NCI-H2227 (cell line): ENCODE results near the gene KIF20A.
"Not testable (repeated sequence)": the region's sequence is repeated elsewhere in the genome, so short reads cannot be mapped to it uniquely, and the experiment has no call there.

Experiments used
- DNase-seq: peaks from one replicate; lab custom pipeline; 2025; ENCODE audit not compliant: unreplicated experiment; lab: John Stamatoyannopoulos, UW

Gene KIF20A

DNA sequence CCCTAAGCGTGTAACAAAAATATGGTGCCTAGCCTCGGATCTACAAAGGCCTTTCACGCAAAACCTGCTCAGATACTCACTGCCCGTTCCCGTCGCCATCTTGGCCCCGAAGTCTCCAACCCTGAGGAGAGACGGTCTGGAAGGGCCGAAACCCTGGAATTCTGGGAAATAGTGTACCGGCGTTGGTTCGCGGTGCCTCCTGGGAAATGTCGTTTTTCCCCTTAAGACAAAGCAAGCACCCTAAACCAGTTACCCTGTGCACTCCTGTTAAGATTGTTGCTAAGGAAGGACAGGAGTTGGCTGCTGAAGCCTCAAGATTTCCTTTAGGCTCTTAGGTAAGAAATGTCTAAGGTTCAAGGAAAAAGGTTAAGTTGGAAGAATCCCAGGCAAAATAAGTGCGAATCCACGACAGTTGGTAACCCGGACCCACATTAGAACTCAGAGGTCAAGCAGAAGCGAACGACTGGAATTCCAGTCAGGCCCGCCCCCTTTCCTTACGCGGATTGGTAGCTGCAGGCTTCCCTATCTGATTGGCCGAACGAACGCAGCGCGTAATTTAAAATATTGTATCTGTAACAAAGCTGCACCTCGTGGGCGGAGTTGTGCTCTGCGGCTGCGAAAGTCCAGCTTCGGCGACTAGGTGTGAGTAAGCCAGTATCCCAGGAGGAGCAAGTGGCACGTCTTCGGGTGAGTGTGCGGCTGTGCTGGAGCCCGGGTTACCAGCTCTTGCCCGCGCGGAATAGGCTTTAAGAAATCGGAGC lies at the start of gene KIF20A, which contains the start of gene BRD8:
Gene KIF20A, plus strand, starts transcription at position 597 of the 761 bp plus-strand sequence. CDS start 569 bp downstream, outside the sequence.
Gene BRD8, minus strand, starts transcription at position 115 of the 761 bp plus-strand sequence. Its CDS starts 16 bp downstream, at position 99.
- peak; percentile 94 for DNase-seq

DNA sequence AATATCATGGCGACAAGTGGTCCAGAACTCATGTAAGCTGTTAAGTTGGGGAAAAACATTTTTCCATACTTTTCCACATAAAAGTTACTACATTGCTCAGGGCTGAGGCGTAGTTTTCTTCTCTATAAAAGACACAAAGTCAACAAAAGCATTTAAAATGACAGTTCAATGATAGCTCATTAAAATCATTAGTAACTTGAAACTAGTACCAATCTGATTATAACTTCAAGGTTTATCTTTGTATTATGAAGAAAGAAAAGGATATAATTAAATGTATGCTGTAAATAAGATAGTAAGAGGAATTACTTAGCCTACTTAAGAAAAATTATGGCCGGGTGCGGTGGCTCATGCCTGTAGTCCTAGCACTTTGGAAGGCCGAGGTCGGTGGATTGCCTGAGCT lies 49.6 kb upstream of the KIF20A start:
- DNase-seq, result no peak

DNA sequence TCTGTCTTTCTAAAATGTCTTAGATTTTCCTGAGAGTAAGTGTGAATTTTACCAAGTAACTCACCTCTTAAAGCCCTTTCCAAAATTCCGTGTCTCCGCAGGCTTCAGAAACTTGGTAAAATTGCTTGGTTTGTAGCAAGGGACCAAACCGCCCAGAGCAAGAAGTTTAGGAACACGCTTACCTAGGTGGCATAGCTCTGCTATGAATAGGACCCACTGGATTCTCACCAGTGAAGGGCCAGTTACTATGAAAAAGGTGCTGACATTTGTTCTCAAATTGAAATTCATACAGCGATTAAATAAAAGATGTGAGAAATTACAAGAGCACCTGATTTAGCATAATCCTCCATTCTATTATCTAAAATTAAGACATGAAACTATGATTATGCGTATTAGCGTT lies 46.4 kb upstream of the KIF20A start:
- DNase-seq, result no peak

- DNase-seq, result peak; percentile 75
These were observed 39.7 kb upstream of the KIF20A start, which contains the start of gene NME5 for GRCh38 chr5:138138949-138139780. Gene NME5, minus strand, starts transcription at chr5:138139428. Its CDS starts 648 bp downstream, at chr5:138138780.

DNA sequence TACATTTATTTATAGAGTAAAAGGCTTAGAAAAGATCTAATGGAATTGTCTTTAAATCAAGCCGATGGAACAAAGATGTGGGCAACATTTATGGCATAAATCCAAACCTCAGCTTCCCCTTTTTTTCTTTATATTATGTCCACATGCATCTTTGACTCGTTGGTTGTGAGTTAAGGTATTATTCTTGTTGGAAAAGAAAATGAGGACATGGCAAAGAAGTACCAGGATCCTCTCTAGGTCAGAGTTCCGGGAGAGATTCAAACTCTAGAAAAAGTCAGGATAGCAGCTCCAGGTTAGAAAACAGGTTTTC lies 39.2 kb upstream of the KIF20A start:
- no peak for DNase-seq

DNA sequence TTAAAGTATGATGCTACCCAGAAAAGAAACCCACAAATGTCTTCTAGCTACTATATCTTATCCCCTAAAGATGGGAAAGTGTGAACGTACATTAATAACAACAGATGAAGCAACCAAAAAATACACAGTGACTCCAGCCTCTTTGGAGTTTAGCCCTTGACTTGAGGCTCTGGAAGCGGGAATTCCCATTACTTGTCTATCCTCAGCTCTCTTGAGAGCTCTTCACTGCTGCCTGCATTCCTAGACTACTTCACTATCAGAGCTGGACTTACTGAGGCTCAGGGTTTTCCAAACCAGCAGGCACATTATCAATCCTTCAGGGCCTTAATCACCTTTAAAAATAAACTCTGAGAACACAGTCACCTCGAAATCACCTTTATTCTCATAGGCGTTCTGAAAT lies 38.6 kb upstream of the KIF20A start:
- no peak for DNase-seq

- DNase-seq, result no peak
These were observed 37.2 kb upstream of the KIF20A start for GRCh38 chr5:138141734-138142133.

DNA sequence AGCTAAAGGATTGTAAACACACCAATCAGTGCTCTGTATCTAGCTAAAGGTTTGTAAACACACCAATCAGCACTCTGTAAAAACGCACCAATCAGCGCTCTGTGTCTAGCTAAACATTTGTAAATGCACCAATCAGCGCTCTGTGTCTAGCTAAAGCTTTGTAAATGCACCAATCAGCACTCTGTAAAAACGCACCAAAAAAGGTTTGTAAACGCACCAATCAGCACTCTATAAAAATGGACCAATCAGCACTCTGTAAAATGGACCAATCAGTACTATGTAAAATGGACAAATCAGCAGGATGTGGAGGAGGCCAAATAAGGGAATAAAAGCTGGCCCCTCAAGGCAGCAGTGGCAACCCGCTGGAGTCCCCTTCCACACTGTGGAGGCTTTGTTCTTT lies 35.3 kb upstream of the KIF20A start:
- not testable (repeated sequence) for DNase-seq

- DNase-seq, result no peak
These were observed 30.1 kb upstream of the KIF20A start for GRCh38 chr5:138148811-138149210.

DNA sequence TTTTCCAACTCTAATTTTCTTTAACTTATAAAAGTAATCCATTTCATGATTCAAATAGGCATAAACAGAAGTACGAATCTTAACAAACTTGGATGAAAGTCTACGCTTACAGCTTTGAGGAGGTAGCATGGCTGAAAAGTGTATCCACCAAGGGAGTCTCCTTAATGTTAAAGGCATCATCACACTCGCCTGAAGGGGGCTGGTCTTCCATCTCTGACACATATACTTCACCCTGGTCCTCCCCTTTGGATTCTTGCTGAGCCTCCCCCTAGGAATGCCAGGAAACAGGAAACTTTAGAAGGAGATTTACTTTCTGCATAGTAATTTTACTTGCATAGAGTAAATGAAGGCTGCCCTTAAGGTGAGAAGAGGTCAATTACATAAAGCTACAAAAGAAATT lies 29.4 kb upstream of the KIF20A start:
- no peak for DNase-seq

DNA sequence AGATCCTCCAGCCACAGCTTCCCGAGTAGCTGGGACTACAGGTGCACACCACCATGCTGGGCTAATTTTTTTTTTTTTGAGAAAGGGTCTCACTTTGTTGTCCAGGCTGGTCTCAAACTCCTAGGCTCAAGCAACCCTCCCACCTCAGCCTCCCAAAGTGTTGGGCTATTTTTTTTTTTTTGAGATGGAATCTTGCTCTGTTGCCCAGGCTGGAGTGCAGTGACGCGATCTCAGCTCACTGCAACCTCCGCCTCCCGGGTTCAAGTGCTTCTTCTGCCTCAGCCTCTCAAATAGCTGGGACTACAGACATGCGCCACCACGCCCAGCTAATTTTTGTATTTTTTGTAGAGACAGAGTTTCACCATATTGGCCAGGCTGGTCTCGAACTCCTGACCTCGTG lies 22.9 kb upstream of the KIF20A start:
- DNase-seq, result not testable (repeated sequence)

DNA sequence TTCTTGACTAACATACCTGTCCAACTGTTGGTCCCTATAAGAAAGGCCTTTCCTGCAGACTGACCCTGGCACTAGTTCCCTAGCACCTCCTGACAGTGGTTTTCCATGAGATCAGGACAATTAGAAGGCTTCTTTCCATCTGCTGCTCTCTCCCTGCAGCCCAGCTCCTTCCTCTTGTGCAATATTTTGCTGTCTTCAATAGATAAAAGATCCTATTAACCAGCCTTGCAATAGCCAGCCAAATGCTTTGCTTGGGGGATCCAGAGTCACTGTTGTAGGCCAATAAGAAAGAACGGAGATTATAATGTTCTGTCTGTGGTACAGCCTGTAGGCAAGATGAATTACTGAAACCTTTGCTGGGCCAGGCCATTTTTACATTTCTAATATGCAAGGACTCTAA lies 21.3 kb upstream of the KIF20A start:
- no peak for DNase-seq

- no peak for DNase-seq
These were observed 19.2 kb upstream of the KIF20A start for GRCh38 chr5:138159666-138160065.

GRCh38 chr5:138160706-138161105 lies 18.2 kb upstream of the KIF20A start:
- DNase-seq, result no peak

GRCh38 chr5:138163721-138164120 lies 15.2 kb upstream of the KIF20A start:
- DNase-seq, result no peak

DNA sequence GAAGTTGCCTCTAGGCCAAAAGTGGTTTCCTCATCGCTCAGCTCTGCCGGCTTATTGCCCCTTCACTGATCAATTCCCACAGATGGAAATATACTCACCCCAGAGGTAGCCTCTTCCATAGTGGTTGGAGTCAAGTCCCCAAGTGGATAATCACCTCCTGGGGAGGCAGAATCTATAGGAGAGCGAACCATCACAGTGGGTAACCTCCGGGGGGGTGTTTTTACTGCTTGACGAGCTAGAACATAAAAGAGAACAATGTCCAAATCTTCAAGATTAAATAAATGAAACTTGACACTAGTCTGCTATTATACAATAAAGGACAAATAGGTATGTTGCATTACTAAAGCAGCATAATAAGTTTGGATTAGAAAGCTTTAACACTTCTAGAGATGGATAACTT lies 9.8 kb upstream of the KIF20A start:
- DNase-seq, result no peak

- no peak for DNase-seq
These were observed 8.6 kb upstream of the KIF20A start for GRCh38 chr5:138170299-138170698.

GRCh38 chr5:138177941-138178515 lies 884 bp upstream of the KIF20A start:
- peak; percentile 28 for DNase-seq

DNA sequence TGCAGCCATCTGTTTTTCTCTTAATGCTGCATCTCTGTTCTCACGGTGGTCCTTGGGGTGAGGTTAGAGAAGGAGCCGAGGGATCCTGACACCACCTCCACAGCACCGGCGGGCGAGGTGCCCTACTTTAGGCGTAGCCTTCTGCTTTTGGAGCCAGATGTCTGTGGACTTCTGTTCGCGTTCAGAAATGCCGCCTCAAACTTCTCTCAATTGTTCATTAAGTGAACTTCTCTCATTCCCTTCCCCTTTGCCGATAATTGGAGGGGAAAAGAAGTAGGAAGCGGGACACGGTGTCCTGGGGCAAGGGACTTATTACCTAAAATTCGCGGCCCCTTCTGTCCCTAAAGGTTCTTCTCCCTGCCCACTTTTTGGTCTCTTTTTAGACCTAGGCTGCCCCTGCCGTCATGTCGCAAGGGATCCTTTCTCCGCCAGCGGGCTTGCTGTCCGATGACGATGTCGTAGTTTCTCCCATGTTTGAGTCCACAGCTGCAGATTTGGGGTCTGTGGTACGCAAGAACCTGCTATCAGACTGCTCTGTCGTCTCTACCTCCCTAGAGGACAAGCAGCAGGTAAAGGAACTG lies 455 bp downstream of the KIF20A start:
- DNase-seq, result no peak

GRCh38 chr5:138180183-138180782 lies 1.4 kb downstream of the KIF20A start:
- peak; percentile 71 for DNase-seq

DNA sequence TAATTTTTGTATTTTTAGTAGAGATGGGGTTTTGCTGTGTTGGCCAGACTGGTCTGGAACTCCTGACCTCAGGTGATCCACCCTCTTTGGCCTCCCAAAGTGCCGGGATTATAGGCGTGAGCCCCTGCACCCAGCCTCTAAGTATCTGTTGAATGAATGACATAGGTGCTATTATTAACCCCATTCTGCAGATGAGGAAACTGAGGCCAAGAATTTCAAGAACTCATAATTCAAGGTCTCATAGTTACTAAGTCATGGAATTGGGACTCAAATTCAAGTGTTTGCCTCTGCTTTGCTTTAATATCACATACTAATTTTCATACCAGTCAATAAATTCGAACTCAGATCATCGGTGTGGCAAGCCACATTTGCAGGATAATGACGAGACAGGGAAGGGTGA lies 1.9 kb downstream of the KIF20A start:
- no peak for DNase-seq
